Natural killer cell (primary cell): ENCODE results near the gene AKAP7. TPM values are rescaled to one million over a fixed set of nuclear protein-coding genes. Genes with fewer than 3 reads are reported as not detected.
"Not testable (repeated sequence)": the region's sequence is repeated elsewhere in the genome, so short reads cannot be mapped to it uniquely, and the experiment has no call there.

Experiments used
- ATAC-seq, 3 donors: fragments of 150-1000 bp in 2 of 3; fragments of 200-7000 bp in 1 of 3; cut with Tn5 transposase; 1 replicate in 1 of 3; 2 replicates in 2 of 3; pipeline ENCODE4 v1.10.0; 2021; ENCODE audit warnings: mild to moderate bottlenecking in 2 of 3, moderate library complexity in 2 of 3
- DNase-seq, 2 donors: peaks; one replicate each; pipeline versions ENCODE4 v3.0.0 to v3.0.0-alpha.2; 2013 to 2021; ENCODE audit warnings: mixed read lengths in 1 of 2
- H3K27ac ChIP-seq: one replicate; pipeline ENCODE4 v1.5.1; 2013; ENCODE audit warnings: mild to moderate bottlenecking, low read length
- H3K27me3 ChIP-seq: one replicate; pipeline ENCODE4 v1.6.1; 2013; ENCODE audit warnings: low read length; ENCODE audit not compliant: control insufficient read depth, insufficient read depth
- H3K36me3 ChIP-seq: one replicate; pipeline ENCODE4 v1.6.1; 2013; ENCODE audit warnings: low read length; ENCODE audit not compliant: control insufficient read depth, insufficient read depth
- H3K4me1 ChIP-seq: one replicate; pipeline ENCODE4 v1.6.1; 2013; ENCODE audit warnings: low read length; ENCODE audit not compliant: control insufficient read depth, insufficient read depth
- H3K4me3 ChIP-seq: one replicate; pipeline ENCODE4 v1.5.1; 2013; ENCODE audit warnings: low read length
- H3K9me3 ChIP-seq: one replicate; pipeline ENCODE4 v1.6.1; 2013; ENCODE audit warnings: low read length; ENCODE audit not compliant: control insufficient read depth, insufficient read depth
- H3K27ac Mint-ChIP-seq, 2 donors: one replicate each; pipeline ENCODE4 v1.8.0; 2022; ENCODE audit warnings: mild to moderate bottlenecking in 2 of 2, mixed read lengths in 2 of 2, moderate library complexity in 1 of 2
- H3K27me3 Mint-ChIP-seq, 2 donors: one replicate each; pipeline ENCODE4 v1.8.0; 2022; ENCODE audit warnings: low read depth in 2 of 2, mixed read lengths in 2 of 2
- H3K36me3 Mint-ChIP-seq: one replicate; pipeline ENCODE4 v1.8.0; 2022; ENCODE audit warnings: mixed read lengths
- H3K4me1 Mint-ChIP-seq, 2 donors: one replicate each; pipeline ENCODE4 v1.8.0; 2022; ENCODE audit warnings: mixed read lengths in 2 of 2
- H3K4me3 Mint-ChIP-seq: one replicate; pipeline ENCODE4 v1.8.0; 2022; ENCODE audit warnings: mild to moderate bottlenecking, moderate library complexity, mixed read lengths
- H3K9me3 Mint-ChIP-seq, 2 donors: one replicate each; pipeline ENCODE4 v1.8.0; 2022; ENCODE audit warnings: mixed read lengths in 2 of 2
- WGBS: methylation state at CpG from one replicate; pipeline ENCODE4 v1.1.7; 2013; ENCODE audit warnings: missing lambda C conversion rate; ENCODE audit not compliant: insufficient coverage; 5-methylcytosine and 5-hydroxymethylcytosine counted together
- intact Hi-C: fragments of 100-400 bp; cut with micrococcal nuclease; formaldehyde crosslinking; loops from one replicate; pipeline ENCODE4 v1.14.2; 2022
- total RNA-seq, 4 donors: library from RNA; stranded (reverse); fragments of 120-200 nt in 1 of 4; gene quantifications; one replicate each; pipeline versions ENCODE4 v1.2.3 to v1.2.4, GENCODE V29; 2013 to 2022
- TF ChIP-seq, protein P1 (sequence below): fragments of 200-600 bp; IDR thresholded peaks from one replicate; pipeline ENCODE4 v1.8.0; 2022; ENCODE audit warnings: antibody characterized with exemption

AKAP7 gene
- 10 to 100 TPM; 13.5 to 21.0 (median 14.7) TPM for total RNA-seq
- 24.9 TPM for total RNA-seq (2013)

DNA sequence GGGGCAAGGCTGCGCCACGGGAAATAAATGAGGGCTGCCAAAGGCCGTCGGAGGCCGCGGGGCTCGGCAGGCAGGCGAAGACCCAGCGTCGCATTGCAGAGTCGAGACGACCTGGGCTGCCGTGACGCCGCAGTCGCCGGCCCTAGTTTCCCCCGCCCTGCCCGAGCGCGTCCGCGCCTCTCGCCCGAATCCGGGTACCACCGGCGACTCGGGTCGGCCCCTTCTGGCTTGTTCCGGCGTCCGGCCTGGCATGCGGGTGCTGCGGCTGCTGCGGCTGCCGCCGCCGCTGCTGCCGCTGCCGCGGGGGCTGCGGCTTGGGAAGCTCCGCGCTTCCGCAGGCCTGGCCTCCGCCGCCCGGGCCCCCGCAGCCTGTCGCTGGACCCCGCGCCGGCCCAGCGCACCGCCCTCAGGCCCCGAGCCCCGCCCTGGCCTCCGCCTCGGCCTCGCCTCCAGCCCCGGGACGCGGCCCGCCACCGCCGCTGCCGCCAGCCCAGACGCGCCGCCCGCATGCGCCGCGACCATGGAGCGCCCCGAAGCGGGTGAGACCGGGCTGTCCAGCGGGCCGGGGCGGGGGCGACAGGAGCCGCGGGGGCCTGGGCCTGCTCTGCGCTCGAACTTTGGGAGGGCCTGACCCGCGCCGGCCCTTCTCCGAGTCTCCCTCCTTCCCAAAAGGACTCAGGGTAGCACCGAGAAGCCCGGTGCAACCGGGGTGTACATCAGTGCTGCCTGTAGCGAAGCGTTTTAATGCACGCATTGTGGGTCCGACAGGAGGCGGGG, at the start of gene AKAP7:
AKAP7 (plus strand) TSS at position 224 of the 777 bp plus-strand sequence; CDS start at position 521, 297 bp downstream.
- H3K4me3 Mint-ChIP-seq, result peak within 1 kb of the TSS; percentile 100
- Histone ChIP-seq H3K4me3 (peak within 1 kb of the TSS; percentile 72), H3K4me1 (peaks cover 3% of the 10 kb centered on the region), H3K27me3 (no peaks in the 10 kb centered on the region), H3K36me3 (no peaks in the 10 kb centered on the region), H3K9me3 (no peaks in the 10 kb centered on the region), H3K27ac (peak within 1 kb of the TSS; percentile 78)
- peak; percentile 76 to 84 (median 78) for ATAC-seq
- H3K27ac Mint-ChIP-seq, result peak within 1 kb of the TSS; percentile 96 to 97
- H3K27me3 Mint-ChIP-seq, result peaks cover 0 to 3% of the 10 kb centered on the region in 2 donors
- no peaks in the 10 kb centered on the region for H3K36me3 Mint-ChIP-seq
- intact Hi-C loops, result loop anchor here (5.0 kb wide), 1 partner anchor 73 kb away; the partner anchor contains the start of gene EPB41L2
- TF ChIP-seq, protein P1, sequence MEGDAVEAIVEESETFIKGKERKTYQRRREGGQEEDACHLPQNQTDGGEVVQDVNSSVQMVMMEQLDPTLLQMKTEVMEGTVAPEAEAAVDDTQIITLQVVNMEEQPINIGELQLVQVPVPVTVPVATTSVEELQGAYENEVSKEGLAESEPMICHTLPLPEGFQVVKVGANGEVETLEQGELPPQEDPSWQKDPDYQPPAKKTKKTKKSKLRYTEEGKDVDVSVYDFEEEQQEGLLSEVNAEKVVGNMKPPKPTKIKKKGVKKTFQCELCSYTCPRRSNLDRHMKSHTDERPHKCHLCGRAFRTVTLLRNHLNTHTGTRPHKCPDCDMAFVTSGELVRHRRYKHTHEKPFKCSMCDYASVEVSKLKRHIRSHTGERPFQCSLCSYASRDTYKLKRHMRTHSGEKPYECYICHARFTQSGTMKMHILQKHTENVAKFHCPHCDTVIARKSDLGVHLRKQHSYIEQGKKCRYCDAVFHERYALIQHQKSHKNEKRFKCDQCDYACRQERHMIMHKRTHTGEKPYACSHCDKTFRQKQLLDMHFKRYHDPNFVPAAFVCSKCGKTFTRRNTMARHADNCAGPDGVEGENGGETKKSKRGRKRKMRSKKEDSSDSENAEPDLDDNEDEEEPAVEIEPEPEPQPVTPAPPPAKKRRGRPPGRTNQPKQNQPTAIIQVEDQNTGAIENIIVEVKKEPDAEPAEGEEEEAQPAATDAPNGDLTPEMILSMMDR, result no peak
- no peaks in the 10 kb centered on the region for H3K9me3 Mint-ChIP-seq
- under 1% methylated on average over 99 of the region's 99 CpGs for WGBS
- peak; percentile 55 to 70 for DNase-seq
- peaks cover 26 to 31% of the 10 kb centered on the region in 2 donors for H3K4me1 Mint-ChIP-seq

DNA sequence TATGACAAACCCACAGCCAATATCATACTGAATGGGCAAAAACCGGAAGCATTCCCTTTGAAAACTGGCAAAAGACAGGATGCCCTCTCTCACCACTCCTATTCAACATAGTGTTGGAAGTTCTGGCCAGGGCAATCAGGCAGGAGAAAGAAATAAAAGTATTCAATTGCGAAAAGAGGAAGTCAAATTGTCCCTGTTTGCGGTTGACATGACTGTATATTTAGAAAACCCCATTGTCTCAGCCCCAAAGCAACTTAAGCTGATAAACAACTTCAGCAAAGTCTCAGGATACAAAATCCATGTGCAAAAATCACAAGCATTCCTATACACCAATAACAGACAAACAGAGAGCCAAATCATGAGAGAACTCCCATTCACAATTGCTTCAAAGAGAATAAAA, 44.9 kb upstream of the AKAP7 start:
- H3K4me3 Mint-ChIP-seq, H3K9me3 Mint-ChIP-seq, intact Hi-C loops: not testable (repeated sequence)

DNA sequence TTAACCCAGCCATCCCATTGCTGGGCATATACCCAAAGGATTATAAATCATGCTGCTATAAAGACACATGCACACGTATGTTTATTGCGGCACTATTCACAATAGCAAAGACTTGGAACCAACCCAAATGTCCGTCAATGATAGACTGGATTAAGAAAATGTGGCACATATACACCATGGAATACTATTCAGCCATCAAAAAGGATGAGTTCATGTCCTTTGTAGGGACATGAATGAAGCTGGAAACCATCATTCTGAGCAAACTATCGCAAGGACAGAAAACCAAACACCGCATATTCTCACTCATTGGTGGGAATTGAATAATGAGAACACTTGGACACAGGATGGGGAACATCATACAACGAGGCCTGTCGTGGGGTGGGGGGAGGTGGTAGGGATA, 43.3 kb upstream of the AKAP7 start:
- WGBS, result 96% methylated on average over 4 of the region's 7 CpGs
- peaks cover 15 to 28% of the 10 kb centered on the region in 2 donors for H3K27me3 Mint-ChIP-seq
- H3K4me1 Mint-ChIP-seq, H3K9me3 ChIP-seq, ATAC-seq, H3K36me3 Mint-ChIP-seq, H3K27ac Mint-ChIP-seq, H3K36me3 ChIP-seq, H3K27me3 ChIP-seq, H3K4me3 Mint-ChIP-seq, H3K9me3 Mint-ChIP-seq, H3K4me1 ChIP-seq, H3K4me3 ChIP-seq, H3K27ac ChIP-seq, DNase-seq, intact Hi-C loops: not testable (repeated sequence)

More for the DNA sequence above, 44.9 kb upstream of the AKAP7 start:
- not testable (repeated sequence) for H3K4me1 ChIP-seq, ATAC-seq, H3K27me3 ChIP-seq, DNase-seq, H3K36me3 ChIP-seq, H3K27ac Mint-ChIP-seq, H3K4me3 ChIP-seq, H3K36me3 Mint-ChIP-seq, H3K27ac ChIP-seq, H3K4me1 Mint-ChIP-seq, H3K9me3 ChIP-seq
- WGBS, result 48% methylated on average over 3 of the region's 3 CpGs
- H3K27me3 Mint-ChIP-seq, result peaks cover 15 to 25% of the 10 kb centered on the region in 2 donors

DNA sequence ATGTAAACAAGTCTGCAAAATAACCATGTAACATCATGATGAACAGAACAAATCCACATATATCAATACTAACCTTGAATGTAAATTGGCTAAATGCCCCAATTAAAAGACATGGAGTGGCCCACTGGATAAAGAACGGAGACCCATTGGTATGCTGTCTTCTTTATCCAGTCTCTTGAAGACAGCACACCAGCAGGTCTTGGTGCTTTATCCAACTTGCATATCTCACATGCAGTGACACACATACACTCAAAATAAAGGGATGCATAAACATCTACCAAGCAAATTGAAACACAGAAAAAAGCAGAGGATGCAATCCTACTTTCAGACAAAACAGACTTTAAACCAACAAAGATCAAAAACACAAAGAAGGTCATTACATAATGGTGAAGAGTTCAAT, 41.9 kb upstream of the AKAP7 start:
- H3K36me3 Mint-ChIP-seq, result no peaks in the 10 kb centered on the region
- no peak overlapping the region for H3K27ac Mint-ChIP-seq
- Histone ChIP-seq H3K4me1 (no peaks in the 10 kb centered on the region), H3K9me3 (no peaks in the 10 kb centered on the region), H3K27me3 (no peaks in the 10 kb centered on the region), H3K36me3 (no peaks in the 10 kb centered on the region), H3K4me3 (no peak overlapping the region), H3K27ac (no peak overlapping the region)
- no peaks in the 10 kb centered on the region for H3K4me1 Mint-ChIP-seq
- peaks cover 14 to 28% of the 10 kb centered on the region in 2 donors for H3K27me3 Mint-ChIP-seq
- no peaks in the 10 kb centered on the region for H3K9me3 Mint-ChIP-seq
- no peak for ATAC-seq
- WGBS, result 100% methylated on average over 1 of the region's 1 CpG
- no peak overlapping the region for H3K4me3 Mint-ChIP-seq
- DNase-seq, result no peak
- TF ChIP-seq, protein P1, result no peak
- intact Hi-C loops, result no loop called here
